SK-N-SH treated with all-trans-retinoic acid at 6 μM for 48 hours (cell line): Measurements from ENCODE around the gene NCBP3.
A peak's percentile ranks its signal among the peaks of the same experiment; 100 is the strongest.

ENCODE experiments used
- ATAC-seq: fragments of 200-7000 bp; cut with Tn5 transposase; 3 replicates; pipeline ENCODE4 v1.9.1; 2020; ENCODE audit warnings: mild to moderate bottlenecking, moderate library complexity
- ARNTL ChIP-seq: fragments of 450-650 bp; formaldehyde crosslinking; IDR thresholded peaks from 2 replicates; pipeline ENCODE4 v1.5.0; 2020; ENCODE audit warnings: low read depth, mild to moderate bottlenecking, moderate library complexity, borderline replicate concordance
- ESRRG ChIP-seq: fragments of 250-450 bp; sonication (Bioruptor Pico); IDR thresholded peaks from 2 replicates; pipeline ENCODE4 v1.6.1; 2021; ENCODE audit warnings: mild to moderate bottlenecking
- GLIS3 ChIP-seq: fragments of 250-450 bp; sonication (Bioruptor Pico); IDR thresholded peaks from 2 replicates; pipeline ENCODE4 v1.5.0; 2020; ENCODE audit warnings: mild to moderate bottlenecking, moderate library complexity
- ISL1 ChIP-seq: fragments of 250-450 bp; sonication (Bioruptor Pico); IDR thresholded peaks from 2 replicates; pipeline ENCODE4 v2.1.2; 2022; ENCODE audit warnings: mild to moderate bottlenecking, moderate library complexity
- OSR1 ChIP-seq: fragments of 250-450 bp; sonication (Bioruptor Pico); IDR thresholded peaks from 2 replicates; pipeline ENCODE4 v1.8.0; 2022; ENCODE audit warnings: moderate library complexity, mild to moderate bottlenecking, inconsistent platforms
- PPARA ChIP-seq: fragments of 250-450 bp; sonication (Bioruptor Pico); IDR thresholded peaks from 2 replicates; pipeline ENCODE4 v1.5.0; 2020; ENCODE audit warnings: mild to moderate bottlenecking, borderline replicate concordance
- RARB ChIP-seq: fragments of 250-450 bp; sonication (Bioruptor Pico); IDR thresholded peaks from 2 replicates; pipeline ENCODE4 v1.8.0; 2021; ENCODE audit warnings: mild to moderate bottlenecking, moderate library complexity
- TCF4 ChIP-seq: fragments of 250-450 bp; sonication (Bioruptor Pico); IDR thresholded peaks from 2 replicates; pipeline ENCODE4 v1.8.0; 2021; ENCODE audit warnings: mild to moderate bottlenecking, moderate library complexity, borderline replicate concordance
- ZC3H10 ChIP-seq: fragments of 250-450 bp; sonication (Bioruptor Pico); IDR thresholded peaks from 2 replicates; pipeline ENCODE4 v1.5.1; 2021; ENCODE audit warnings: mild to moderate bottlenecking, moderate library complexity
- ZFP3 ChIP-seq: fragments of 250-450 bp; sonication (Bioruptor Pico); IDR thresholded peaks from 2 replicates; pipeline ENCODE4 v1.5.0; 2020; ENCODE audit warnings: mild to moderate bottlenecking, moderate library complexity
- ZFP30 ChIP-seq: fragments of 450-650 bp; formaldehyde crosslinking; IDR thresholded peaks from 2 replicates; pipeline ENCODE4 v1.5.0; 2022; ENCODE audit warnings: mild to moderate bottlenecking, moderate library complexity
- ZNF565 ChIP-seq: fragments of 450-650 bp; formaldehyde crosslinking; conservative IDR thresholded peaks from 2 replicates; pipeline ENCODE4 v1.5.0; 2020; ENCODE audit warnings: low read depth, mild to moderate bottlenecking, moderate library complexity
- ZNF70 ChIP-seq: fragments of 450-650 bp; formaldehyde crosslinking; IDR thresholded peaks from 2 replicates; pipeline ENCODE4 v1.5.0; 2020; ENCODE audit warnings: mild to moderate bottlenecking, moderate library complexity
- ZNF8 ChIP-seq: fragments of 450-650 bp; formaldehyde crosslinking; IDR thresholded peaks from 2 replicates; pipeline ENCODE4 v1.5.0; 2020; ENCODE audit warnings: mild to moderate bottlenecking, moderate library complexity
- TF ChIP-seq, protein P1 (sequence below): fragments of 250-450 bp; sonication (Bioruptor Pico); IDR thresholded peaks from 2 replicates; pipeline ENCODE4 v1.8.0; 2020; ENCODE audit warnings: mild to moderate bottlenecking, moderate library complexity, borderline replicate concordance
- TF ChIP-seq, protein P2 (sequence below): fragments of 250-450 bp; sonication (Bioruptor Pico); IDR thresholded peaks from 2 replicates; pipeline ENCODE4 v1.5.1; 2020; ENCODE audit warnings: low read depth, mild to moderate bottlenecking, moderate library complexity
- TF ChIP-seq, protein P3 (sequence below): fragments of 250-450 bp; sonication (Bioruptor Pico); IDR thresholded peaks from 2 replicates; pipeline ENCODE4 v1.5.1; 2021; ENCODE audit warnings: mild to moderate bottlenecking, moderate library complexity
- TF ChIP-seq, protein P4 (sequence below): fragments of 250-450 bp; sonication (Bioruptor Pico); IDR thresholded peaks from 2 replicates; pipeline ENCODE4 v1.5.0; 2020; ENCODE audit warnings: mild to moderate bottlenecking, moderate library complexity

Gene NCBP3, protein sequence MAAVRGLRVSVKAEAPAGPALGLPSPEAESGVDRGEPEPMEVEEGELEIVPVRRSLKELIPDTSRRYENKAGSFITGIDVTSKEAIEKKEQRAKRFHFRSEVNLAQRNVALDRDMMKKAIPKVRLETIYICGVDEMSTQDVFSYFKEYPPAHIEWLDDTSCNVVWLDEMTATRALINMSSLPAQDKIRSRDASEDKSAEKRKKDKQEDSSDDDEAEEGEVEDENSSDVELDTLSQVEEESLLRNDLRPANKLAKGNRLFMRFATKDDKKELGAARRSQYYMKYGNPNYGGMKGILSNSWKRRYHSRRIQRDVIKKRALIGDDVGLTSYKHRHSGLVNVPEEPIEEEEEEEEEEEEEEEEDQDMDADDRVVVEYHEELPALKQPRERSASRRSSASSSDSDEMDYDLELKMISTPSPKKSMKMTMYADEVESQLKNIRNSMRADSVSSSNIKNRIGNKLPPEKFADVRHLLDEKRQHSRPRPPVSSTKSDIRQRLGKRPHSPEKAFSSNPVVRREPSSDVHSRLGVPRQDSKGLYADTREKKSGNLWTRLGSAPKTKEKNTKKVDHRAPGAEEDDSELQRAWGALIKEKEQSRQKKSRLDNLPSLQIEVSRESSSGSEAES

DNA sequence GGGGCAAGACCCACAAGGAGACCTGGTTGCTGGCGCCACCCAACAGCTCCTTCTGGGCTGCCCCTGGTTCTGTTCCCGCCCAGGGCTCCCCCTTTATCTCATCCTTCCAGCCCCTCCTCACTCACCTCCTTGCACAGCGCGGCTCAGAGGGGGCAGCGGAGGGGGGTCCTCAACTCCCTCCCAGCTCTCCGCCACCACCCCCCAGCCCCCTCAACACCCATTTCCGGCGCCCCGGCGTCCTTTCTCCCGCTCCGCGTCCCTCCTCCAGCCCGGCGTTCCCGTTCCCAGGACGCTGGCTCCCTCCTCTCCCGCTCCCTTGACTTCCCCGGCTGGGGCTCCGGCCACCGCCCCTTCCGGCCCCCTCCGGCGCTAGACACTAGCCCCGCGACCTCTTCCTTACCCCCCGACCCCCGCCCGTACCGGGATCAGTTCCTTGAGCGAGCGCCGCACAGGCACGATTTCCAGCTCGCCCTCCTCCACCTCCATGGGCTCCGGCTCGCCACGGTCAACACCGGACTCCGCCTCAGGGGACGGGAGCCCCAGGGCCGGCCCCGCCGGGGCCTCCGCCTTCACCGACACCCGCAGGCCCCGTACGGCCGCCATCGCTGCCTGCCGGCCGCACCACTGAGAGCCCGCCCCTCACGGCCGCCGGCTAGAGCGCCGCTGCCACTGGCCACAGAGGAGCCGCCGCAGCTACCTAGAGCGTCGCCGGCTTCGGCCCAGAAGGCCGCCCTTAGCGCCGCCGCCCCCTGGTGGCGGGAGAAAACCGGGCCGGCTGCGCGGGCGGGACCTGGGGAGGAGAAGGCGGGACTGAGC, at the start of gene NCBP3:
Gene NCBP3, minus strand, starts transcription at position 626 of the 816 bp plus-strand sequence. Its CDS starts 23 bp downstream, at position 603.
- TF ChIP-seq PPARA (no peak), RARB (CRISPR knock-in tag) (no peak), ZC3H10 (no peak), ZNF565 (CRISPR knock-in tag) (no peak), ARNTL (CRISPR knock-in tag) (no peak), OSR1 (CRISPR knock-in tag) (no peak), ZFP3 (0 out of 2 replicates have a peak, but pooled peaks have one; percentile 15)
- TF ChIP-seq, protein P1, sequence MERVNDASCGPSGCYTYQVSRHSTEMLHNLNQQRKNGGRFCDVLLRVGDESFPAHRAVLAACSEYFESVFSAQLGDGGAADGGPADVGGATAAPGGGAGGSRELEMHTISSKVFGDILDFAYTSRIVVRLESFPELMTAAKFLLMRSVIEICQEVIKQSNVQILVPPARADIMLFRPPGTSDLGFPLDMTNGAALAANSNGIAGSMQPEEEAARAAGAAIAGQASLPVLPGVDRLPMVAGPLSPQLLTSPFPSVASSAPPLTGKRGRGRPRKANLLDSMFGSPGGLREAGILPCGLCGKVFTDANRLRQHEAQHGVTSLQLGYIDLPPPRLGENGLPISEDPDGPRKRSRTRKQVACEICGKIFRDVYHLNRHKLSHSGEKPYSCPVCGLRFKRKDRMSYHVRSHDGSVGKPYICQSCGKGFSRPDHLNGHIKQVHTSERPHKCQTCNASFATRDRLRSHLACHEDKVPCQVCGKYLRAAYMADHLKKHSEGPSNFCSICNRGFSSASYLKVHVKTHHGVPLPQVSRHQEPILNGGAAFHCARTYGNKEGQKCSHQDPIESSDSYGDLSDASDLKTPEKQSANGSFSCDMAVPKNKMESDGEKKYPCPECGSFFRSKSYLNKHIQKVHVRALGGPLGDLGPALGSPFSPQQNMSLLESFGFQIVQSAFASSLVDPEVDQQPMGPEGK = peak; percentile 75
- ATAC-seq = peak; percentile 99

DNA sequence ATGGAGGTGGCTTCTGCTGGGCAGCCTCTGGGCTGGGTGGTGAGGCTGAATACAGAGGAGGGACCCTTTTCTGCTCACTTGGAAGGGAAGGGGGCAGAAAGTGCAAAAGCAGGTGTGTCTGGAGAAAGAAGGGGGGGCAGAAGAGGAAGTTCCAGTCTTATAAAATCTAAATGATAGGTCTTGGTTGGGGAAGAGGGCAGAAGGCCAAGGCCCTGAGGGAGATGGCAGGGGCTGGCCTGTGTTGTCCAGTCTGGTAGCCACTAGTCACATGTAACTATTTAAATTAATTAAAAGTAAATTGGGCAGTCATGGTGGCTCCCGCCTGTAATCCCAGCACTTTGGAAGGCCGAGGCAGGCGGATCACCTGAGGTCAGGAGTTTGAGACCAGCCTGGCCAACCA, 49.3 kb upstream of the NCBP3 start:
- TF ChIP-seq RARB (CRISPR knock-in tag) = no peak
- TF ChIP-seq ZNF565 (CRISPR knock-in tag) = no peak
- TF ChIP-seq ZNF8 (CRISPR knock-in tag) = no peak
- TF ChIP-seq, protein P2, sequence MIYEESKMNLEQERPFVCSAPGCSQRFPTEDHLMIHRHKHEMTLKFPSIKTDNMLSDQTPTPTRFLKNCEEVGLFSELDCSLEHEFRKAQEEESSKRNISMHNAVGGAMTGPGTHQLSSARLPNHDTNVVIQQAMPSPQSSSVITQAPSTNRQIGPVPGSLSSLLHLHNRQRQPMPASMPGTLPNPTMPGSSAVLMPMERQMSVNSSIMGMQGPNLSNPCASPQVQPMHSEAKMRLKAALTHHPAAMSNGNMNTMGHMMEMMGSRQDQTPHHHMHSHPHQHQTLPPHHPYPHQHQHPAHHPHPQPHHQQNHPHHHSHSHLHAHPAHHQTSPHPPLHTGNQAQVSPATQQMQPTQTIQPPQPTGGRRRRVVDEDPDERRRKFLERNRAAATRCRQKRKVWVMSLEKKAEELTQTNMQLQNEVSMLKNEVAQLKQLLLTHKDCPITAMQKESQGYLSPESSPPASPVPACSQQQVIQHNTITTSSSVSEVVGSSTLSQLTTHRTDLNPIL = no peak
- TF ChIP-seq ARNTL (CRISPR knock-in tag) = no peak
- TF ChIP-seq, protein P3, sequence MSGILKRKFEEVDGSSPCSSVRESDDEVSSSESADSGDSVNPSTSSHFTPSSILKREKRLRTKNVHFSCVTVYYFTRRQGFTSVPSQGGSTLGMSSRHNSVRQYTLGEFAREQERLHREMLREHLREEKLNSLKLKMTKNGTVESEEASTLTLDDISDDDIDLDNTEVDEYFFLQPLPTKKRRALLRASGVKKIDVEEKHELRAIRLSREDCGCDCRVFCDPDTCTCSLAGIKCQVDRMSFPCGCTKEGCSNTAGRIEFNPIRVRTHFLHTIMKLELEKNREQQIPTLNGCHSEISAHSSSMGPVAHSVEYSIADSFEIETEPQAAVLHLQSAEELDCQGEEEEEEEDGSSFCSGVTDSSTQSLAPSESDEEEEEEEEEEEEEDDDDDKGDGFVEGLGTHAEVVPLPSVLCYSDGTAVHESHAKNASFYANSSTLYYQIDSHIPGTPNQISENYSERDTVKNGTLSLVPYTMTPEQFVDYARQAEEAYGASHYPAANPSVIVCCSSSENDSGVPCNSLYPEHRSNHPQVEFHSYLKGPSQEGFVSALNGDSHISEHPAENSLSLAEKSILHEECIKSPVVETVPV (CRISPR knock-in tag) = no peak
- no peak for TF ChIP-seq GLIS3 (CRISPR knock-in tag)
- TF ChIP-seq ZFP3 = no peak
- no peak for TF ChIP-seq ZNF70 (CRISPR knock-in tag)
- TF ChIP-seq ESRRG (CRISPR knock-in tag) = no peak
- no peak for TF ChIP-seq TCF4 (CRISPR knock-in tag)
- TF ChIP-seq, protein P4, sequence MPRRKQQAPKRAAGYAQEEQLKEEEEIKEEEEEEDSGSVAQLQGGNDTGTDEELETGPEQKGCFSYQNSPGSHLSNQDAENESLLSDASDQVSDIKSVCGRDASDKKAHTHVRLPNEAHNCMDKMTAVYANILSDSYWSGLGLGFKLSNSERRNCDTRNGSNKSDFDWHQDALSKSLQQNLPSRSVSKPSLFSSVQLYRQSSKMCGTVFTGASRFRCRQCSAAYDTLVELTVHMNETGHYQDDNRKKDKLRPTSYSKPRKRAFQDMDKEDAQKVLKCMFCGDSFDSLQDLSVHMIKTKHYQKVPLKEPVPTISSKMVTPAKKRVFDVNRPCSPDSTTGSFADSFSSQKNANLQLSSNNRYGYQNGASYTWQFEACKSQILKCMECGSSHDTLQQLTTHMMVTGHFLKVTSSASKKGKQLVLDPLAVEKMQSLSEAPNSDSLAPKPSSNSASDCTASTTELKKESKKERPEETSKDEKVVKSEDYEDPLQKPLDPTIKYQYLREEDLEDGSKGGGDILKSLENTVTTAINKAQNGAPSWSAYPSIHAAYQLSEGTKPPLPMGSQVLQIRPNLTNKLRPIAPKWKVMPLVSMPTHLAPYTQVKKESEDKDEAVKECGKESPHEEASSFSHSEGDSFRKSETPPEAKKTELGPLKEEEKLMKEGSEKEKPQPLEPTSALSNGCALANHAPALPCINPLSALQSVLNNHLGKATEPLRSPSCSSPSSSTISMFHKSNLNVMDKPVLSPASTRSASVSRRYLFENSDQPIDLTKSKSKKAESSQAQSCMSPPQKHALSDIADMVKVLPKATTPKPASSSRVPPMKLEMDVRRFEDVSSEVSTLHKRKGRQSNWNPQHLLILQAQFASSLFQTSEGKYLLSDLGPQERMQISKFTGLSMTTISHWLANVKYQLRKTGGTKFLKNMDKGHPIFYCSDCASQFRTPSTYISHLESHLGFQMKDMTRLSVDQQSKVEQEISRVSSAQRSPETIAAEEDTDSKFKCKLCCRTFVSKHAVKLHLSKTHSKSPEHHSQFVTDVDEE (CRISPR knock-in tag) = no peak
- ATAC-seq = no peak

DNA sequence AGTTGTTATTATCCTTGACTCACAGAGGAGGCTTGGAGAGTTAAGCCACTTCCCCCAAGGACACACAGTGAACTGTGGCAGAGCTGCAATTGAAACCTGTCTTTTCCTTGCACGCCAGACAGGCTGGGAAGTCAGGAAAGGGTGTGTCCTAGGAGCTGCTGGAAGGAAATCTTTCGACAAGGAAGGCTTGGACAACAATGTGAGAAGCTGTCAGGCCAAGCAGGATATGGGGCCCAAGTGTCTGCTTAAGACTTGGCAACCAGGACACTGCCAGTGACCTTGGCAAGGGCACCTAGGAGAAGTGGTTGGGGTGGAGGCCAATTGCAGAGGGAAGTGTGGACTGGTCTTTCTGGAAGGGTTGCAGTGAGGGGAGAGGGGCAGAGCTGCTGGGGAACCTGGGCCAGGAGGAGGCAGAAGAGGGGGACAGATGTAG, 48.9 kb upstream of the NCBP3 start:
- no peak for ATAC-seq
- TF ChIP-seq ZNF70 (CRISPR knock-in tag) = no peak
- TF ChIP-seq ZFP30 = no peak
- no peak for TF ChIP-seq RARB (CRISPR knock-in tag)
- TF ChIP-seq, protein P4 (CRISPR knock-in tag) = no peak
- TF ChIP-seq TCF4 (CRISPR knock-in tag) = no peak
- no peak for TF ChIP-seq OSR1 (CRISPR knock-in tag)
- TF ChIP-seq ZFP3 = no peak
- no peak for TF ChIP-seq ISL1 (CRISPR knock-in tag)
- TF ChIP-seq, protein P3 (CRISPR knock-in tag) = no peak
- TF ChIP-seq GLIS3 (CRISPR knock-in tag) = no peak
